Erythroblast (primary cell): ENCODE data around the gene METTL27.
A peak's percentile ranks its signal among the peaks of the same experiment; 100 is the strongest.

Experiments
- DNase-seq, 2 experiments: peaks; one replicate each; lab custom pipeline; 2025; lab: John Stamatoyannopoulos, UW
- GATA1 ChIP-seq: IDR thresholded peaks from 2 replicates; pipeline ENCODE4 v1.6.1; 2011; ENCODE audit warnings: low read depth, mild to moderate bottlenecking, control low read depth, low read length, moderate library complexity
- POLR2A ChIP-seq: IDR thresholded peaks from 2 replicates; pipeline ENCODE4 v1.6.1; 2011; ENCODE audit warnings: mild to moderate bottlenecking, low read length

METTL27 gene

DNA sequence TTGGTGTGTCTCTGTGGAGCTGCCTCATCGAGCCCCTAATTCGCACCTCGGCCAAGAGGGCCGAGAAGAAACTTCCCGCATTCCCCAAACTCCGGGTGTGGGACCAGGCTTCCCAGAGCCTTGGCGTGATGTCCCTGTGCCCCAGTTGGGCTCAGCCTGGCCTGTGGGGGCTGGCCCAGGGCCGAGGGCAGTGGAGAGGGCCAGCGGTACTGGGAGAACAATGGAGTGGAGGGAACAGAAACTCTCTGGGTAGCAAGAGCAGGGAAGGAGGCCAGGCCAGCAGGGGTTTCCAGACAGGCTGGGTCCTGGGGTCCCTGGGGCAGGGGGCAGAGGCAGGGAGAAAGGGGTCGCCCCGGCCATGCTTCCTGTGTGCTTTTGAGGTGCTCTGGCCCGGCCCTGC, 34.7 kb upstream of the METTL27 start:
- DNase-seq: no peak
- TF ChIP-seq GATA1: no peak
- no peak for TF ChIP-seq POLR2A

DNA sequence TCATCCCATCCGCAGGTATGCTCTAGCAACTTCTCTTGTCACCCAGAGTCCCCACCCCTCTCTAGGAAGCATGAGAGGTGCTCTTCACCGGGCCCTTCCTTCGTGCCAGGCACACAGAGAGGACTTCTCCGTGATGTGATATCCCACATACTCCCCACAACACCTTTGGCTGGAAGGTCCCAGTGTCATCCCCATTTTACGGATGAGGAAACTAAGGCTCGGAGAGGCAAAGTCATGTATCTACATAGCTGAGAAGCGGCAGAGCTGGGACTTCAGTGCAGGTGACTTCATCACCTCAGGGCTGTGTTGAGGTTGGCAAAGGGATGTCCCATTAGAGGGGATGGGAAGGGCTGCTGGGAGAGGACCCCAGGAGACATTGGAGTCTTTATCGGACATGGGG, 34.0 kb upstream of the METTL27 start:
- TF ChIP-seq POLR2A: no peak
- TF ChIP-seq GATA1: no peak

DNA sequence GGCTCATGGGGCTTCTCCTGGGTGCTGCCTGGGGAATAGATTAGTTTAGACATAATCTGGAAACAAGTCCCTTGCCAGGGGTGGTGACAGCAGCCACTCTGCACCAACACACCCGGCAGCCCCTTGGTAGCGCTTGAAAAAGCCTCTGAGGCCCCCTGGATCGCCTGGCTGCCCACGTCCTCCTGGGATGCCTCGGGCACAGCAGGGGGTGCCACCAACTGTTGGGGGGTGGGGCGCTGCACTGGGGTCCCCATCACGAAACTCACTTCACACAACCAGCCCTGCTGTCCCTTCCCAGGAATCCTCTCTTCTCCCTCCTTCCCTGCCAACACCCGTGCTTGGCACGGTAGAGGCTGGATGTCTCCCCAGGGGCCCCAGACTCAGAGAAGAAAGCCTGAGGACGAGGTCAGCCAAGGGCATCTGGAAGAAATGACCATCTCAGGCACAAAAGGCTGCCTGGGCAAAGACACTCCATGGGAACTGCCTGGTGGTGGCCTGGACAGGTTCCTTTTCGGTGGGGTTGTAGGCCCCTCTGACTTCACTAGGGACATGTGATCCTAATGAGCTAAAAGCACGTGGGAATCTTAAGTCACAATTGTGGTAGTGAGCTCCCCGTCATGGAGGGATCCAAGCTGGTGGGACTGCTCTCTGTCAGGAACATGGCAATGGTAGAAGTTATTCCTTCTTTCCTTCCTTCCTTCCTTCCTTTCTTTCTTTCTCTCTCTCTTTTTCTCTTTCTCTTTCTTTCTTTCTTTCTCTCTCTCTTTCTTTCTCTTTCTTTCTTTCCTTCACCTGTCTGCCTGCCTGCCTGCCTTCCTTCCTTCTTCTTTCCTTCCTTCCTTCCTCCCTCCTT, 30.0 kb upstream of the METTL27 start:
- TF ChIP-seq POLR2A (no peak), GATA1 (no peak)
- no peak for DNase-seq

More for the DNA sequence above, 34.0 kb upstream of the METTL27 start:
- DNase-seq: no peak

DNA sequence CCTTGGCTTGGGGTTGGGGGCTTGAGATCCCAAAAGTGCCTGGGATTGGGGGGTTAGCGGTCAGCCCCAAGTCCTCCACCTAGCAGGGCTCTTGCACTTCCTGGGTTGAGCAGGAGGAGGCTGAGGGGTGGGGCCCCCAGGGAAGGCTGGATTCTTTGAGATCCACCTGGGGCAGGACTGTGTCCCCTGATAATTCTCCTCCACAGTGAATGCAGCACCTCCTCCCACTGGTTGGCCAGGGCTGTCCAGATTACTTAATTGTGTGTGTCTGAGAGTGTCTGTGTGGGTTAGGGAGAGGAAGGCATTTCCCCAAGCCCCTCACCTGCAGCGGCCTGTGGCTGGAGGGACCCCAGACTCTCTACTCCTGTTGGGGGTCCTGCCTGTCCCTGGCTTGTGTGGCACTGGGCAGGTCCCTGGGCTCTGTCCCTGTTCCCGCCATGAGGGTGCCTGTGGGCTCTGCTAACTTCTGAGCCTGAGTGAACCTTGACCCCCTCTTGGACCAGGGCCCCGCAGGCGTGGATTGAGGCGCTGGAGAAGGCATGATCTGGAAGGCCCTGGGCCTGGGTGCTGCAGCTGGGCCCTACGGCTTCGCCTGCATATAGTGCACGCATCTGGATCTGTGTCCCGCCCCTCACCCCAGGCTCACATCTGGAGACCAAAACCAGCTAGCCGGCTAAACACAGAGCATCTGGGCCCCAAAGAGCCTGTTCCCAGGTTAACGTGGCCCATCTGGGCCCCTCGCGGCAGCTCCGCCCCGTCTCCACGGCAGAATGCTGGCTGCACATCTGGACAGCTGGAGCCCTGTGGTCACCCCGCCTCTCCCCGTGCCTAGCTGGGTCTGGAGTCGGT, 29.1 kb upstream of the METTL27 start:
- TF ChIP-seq GATA1: no peak
- no peak for TF ChIP-seq POLR2A
- no peak for DNase-seq

DNA sequence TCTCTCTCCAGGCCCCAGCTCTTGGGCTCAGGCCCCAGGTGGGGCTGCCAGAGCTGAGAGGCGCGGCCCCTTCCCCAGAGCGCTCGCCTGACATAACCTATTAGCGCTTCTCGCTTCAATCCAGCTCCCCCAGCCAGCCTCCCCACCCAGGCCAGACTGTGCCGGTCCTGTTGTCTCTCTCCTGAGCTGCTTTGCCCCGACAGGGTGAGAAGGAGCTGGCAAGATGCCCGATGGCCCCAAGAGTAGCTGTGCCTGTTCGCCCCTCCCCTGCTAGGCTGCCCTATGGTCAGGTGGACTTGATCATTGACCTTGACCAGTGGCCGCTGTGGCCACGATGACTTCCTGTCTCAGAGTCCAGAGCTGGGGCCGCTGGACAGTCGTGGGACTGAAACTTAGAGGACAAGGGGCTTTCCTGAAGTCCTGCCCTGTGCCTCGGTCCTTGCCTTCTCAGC, 27.8 kb upstream of the METTL27 start:
- TF ChIP-seq POLR2A: no peak
- TF ChIP-seq GATA1: no peak
- no peak for DNase-seq

DNA sequence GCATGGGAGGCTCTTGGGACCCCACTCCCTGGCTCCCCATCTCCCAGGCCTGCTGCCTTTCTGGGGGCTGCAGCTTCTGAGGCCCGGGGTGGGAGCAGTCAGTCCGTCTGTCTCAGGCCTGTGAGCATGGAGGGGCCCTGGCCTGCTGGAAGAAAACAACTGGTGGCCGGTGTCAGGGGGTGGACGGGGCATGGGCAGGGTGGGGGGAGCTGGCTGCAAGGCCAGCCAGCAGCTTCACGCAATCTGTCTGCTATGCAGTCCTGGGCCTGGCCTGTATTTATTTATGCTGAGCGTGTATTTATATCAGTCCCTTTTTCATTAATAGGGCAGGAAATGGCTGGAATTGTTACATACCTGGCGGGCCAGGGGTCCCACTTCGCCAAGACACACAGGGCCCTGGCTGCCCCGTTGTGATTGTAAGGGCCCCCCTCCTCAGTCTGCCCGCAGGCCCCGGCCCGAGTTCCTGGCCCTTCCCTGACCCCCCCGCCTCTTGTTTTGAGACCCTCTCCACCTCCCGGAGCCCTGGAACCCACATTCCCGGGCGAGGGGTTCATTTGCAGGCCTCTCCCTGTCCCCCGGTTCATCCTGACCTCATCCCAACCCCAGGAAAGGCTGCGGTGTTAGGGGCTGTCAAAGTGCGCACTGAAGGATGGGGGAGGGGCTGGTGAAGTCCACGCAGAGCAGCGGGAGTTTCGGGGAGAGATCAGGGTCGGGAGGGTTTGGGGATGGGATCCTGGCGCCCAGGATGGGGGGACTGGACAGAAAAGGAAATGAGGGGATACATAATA, 26.9 kb upstream of the METTL27 start:
- no peak for DNase-seq
- TF ChIP-seq POLR2A (no peak), GATA1 (no peak)

DNA sequence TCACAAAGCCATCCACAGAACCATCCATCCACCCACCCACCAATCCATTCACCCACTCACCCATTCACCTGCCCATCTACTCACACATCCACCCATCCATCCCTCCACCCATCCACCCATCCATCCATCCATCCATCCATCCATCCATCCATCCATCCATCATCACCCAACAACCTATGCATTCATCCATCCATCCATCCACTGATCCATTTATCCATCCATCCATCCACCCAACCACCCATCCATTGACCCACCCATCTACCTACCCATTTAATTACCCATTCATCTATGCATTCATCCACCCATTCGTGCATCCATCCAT, 24.1 kb upstream of the METTL27 start:
- DNase-seq: no peak
- TF ChIP-seq GATA1: no peak
- no peak for TF ChIP-seq POLR2A

DNA sequence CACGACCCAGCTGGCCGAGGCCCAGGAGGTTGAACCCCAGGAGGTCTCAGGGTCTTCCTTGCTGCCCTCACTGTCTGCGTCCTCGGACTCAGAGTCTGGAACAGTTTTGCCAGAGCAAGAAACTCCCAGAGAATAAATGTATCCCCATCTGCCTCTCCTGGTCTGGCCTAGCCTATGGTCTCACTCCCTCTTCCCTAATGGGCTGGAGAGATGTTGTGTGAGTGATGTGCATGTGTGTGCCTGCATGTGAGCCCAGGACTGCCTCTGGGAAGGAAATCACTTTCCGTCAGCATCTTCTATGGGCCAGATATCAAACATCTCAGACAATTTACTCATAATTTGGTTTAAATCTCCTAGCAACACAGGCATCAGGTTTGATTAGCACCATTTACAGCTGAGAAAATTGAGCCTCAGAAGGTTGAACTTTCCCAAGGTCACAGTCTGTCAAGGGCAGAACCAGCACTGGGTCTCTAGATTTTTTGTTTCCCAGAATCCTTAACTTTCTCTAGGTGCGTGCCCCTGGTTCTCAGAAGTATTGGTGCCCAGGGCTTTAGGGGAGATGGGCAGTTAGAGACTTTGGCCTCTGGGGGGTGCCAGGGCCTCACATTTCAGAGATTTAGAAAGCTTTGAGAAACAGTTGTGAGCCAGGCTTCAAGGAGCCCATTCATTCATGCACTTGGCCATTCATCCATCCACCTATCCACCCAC, 23.6 kb upstream of the METTL27 start:
- TF ChIP-seq POLR2A (no peak), GATA1 (no peak)
- peak; percentile 53 to 75 for DNase-seq

DNA sequence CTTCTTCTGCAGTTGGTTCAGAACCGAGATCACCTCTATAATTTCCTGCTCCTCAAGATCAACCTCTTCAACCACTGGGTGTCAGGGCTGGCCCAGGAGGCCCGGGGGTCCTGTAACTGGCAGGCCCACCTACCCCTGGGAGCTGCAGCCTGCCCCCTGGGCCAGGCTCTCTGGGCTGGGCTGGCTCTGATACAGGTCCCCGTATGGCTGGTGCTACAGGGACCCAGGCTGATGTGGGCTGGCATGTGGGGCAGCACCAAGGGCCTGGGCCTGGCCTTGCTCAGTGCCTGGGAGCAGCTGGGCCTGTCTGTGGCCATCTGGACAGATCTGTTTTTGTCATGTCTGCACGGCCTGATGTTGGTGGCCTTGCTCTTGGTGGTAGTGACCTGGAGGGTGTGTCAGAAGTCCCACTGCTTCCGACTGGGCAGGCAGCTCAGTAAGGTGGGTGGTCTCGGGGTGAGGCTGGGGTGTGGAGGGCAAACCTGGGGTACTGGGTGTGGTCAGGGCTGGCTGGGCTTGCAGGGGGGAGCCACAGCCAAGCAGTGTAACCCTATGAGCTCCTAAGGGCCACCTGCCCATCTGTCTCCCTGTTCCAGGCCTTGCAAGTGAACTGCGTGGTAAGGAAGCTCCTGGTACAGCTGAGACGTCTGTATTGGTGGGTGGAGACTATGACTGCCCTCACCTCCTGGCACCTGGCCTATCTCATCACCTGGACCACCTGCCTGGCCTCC, 22.8 kb upstream of the METTL27 start:
- DNase-seq: no peak
- TF ChIP-seq GATA1 (no peak), POLR2A (no peak)

DNA sequence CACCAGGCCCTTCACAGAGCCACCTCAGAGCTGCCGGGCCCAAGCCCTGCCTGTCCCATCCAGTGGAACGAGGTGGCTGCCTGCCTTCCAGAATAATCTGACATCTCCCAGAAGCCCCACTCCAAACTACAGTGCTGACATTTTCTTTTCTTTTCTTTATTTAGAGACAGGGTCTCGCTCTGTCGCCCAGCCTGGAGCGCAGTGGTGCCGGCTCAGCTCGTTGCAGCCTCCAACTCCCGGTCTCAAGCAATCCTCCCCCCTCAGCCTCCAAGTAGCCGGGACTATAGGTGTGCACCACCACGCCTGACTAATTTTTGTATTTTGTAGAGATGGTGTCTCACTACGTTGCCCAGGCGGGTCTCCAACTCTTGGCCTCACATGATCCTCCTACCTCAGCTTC, 19.0 kb upstream of the METTL27 start:
- TF ChIP-seq POLR2A (no peak), GATA1 (no peak)

DNA sequence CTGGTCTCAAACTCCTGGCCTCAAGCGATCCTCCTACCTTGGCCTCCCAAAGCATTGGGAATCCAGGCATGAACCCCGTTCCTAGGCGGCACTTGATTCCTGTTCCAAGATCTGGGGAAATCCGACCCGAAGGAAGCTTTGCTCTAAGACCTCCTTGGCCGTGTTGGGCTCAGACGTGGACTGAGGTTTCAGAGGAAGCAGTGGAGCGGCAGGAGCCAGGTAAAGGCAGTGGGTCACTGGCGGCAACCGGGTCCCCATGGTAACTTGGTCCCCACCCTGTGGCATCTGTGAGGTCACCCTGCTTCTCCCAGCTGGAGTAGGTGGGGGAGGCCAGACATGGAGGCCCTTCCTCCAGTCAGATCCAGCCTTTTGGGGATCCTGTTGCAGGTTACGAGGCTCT, 18.5 kb upstream of the METTL27 start, which contains the start of gene TMEM270:
Gene TMEM270, plus strand, starts transcription at position 301 of the 400 bp plus-strand sequence. Its CDS starts 36 bp downstream, at position 337.
- TF ChIP-seq GATA1 (no peak), POLR2A (no peak)
- no peak for DNase-seq

More for the DNA sequence above, 19.0 kb upstream of the METTL27 start:
- no peak for DNase-seq

DNA sequence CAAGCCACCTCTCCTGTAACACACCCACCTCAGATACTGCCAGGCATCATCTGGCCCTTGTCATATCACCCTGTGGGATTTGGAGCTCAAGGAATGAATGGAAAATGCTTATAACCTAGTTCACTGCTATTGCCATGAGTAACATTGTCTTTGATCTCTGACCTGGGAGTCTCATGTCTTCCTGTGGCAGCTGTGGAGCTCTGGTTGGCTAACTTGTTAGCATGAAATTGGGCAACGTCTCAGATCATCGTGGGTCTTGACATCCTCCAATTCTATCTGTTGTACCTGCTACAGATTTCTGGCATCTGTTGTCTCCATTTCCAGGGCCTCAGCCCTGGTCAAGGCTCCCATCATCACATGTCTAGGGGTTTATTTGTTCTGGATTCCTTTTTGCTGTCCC, 16.5 kb upstream of the METTL27 start:
- DNase-seq: no peak
- TF ChIP-seq GATA1 (no peak), POLR2A (no peak)

DNA sequence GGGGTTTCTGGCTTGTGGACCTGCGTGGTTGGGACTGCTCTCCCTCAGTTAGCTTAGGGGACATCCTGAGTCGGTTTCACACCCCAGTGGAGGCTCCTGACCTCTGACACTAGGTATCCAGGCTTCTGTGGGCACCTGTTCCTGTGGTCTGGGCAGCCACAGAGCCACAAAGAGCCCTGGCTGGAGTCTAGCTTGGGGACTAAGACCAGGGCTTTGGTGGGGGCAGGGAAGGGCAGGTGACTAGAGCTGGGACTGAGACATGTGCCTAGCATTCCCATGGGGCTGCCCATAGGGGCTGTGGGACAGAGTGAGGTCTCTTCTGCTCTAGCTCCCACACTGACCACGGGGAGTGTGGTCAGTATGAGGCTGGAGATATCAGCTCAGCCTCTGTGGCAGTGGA, 14.6 kb upstream of the METTL27 start:
- no peak for TF ChIP-seq GATA1
- TF ChIP-seq POLR2A: no peak
- DNase-seq: no peak
